Measurements from ENCODE around the gene OR52E8.

- TF ChIP-seq CTCF (conservative IDR thresholded peaks at IDR 0.05; ENCODE audit: low read depth, low read length) (no peak), EZH2phosphoT487 (IDR thresholded peaks at IDR 0.05; ENCODE audit: borderline replicate concordance, low read length) (no peak), EZH2 (IDR thresholded peaks at IDR 0.05; ENCODE audit: low read length, unreplicated experiment) (no peak)
These were observed 42.0 kb downstream of the OR52E8 start for GRCh38 chr11:5815534-5815933.
